Ovary (tissue), 3 donors: ENCODE data around the gene PTPRN.

ENCODE experiments used
- EP300 ChIP-seq: sonication (generic); formaldehyde crosslinking; IDR thresholded peaks from one replicate; pipeline ENCODE4 v1.6.1; 2017; ENCODE audit warnings: antibody characterized with exemption
- POLR2A ChIP-seq: fragments of 450-650 bp; IDR thresholded peaks from one replicate; pipeline ENCODE4 v1.6.1; 2017; ENCODE audit warnings: antibody characterized with exemption, mild to moderate bottlenecking, moderate library complexity
- TF ChIP-seq, protein P1 (sequence below), 3 donors: fragments of 450-650 bp in 2 of 3; fragments of 200-600 bp in 1 of 3; IDR thresholded peaks; one replicate each; pipeline versions ENCODE4 v1.5.1 to v1.8.0; 2016 to 2022; ENCODE audit warnings: antibody characterized with exemption in 3 of 3, mild to moderate bottlenecking in 1 of 3
- donor health status: DM: no; HTN: no; CAD: no.

DNA sequence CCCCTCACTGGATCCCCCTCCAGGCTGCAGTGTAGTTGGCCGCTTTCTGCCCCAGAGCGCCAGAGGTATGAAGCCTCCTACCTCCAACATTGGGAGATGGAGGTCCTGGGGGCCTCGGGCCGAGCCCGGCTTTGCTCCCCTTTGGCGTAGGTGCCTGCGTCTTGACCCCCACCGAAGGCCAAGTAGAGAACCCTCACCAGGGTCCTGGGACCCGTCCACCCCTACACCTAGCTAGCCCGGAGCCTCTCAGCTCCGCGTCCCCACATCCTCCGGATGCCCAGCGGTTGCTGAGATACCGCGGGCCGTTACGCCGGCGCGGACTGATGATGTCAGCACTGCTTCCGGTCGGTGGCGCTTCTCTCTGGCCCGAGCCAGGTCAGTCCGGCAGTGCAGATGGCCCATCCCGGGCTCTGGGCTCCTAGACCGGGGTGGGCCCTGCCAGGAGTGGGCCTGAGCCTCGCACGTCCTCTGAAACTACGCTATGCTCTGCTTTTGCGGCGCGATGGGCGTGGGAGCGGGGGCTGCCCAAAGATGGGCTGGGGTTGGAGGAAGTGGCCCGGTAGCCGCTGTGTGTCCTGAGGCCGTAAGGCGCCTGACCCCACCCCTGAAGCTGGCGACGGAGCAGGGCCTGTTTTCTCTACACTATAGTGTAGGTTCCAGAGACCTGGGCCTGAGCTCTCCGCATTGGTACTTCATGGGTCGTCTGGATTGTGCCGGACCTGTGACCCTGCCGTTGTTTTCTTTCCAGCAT lies 63.9 kb downstream of the PTPRN start, which contains the start of the genes GLB1L and STK16:
- TF ChIP-seq, protein P1, sequence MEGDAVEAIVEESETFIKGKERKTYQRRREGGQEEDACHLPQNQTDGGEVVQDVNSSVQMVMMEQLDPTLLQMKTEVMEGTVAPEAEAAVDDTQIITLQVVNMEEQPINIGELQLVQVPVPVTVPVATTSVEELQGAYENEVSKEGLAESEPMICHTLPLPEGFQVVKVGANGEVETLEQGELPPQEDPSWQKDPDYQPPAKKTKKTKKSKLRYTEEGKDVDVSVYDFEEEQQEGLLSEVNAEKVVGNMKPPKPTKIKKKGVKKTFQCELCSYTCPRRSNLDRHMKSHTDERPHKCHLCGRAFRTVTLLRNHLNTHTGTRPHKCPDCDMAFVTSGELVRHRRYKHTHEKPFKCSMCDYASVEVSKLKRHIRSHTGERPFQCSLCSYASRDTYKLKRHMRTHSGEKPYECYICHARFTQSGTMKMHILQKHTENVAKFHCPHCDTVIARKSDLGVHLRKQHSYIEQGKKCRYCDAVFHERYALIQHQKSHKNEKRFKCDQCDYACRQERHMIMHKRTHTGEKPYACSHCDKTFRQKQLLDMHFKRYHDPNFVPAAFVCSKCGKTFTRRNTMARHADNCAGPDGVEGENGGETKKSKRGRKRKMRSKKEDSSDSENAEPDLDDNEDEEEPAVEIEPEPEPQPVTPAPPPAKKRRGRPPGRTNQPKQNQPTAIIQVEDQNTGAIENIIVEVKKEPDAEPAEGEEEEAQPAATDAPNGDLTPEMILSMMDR (IDR thresholded peaks at IDR 0.05) = no peak
- TF ChIP-seq EP300 = no peak
- TF ChIP-seq POLR2A = peak; percentile 92
